GM13977 (cell line): ENCODE data around the gene ADAMTS12.
"Not testable (repeated sequence)": the region's sequence is repeated elsewhere in the genome, so short reads cannot be mapped to it uniquely, and the experiment has no call there.

Experiments
- DNase-seq: peaks from one replicate; pipeline ENCODE4 v3.0.0; 2012; ENCODE audit warnings: low spot score
- in situ Hi-C: fragments of 300-500 bp; cut with MboI; formaldehyde crosslinking; loops from one replicate; pipeline ENCODE4 v1.12.0; 2022; ENCODE audit warnings: low sequenced_read_pairs, low pct_unique_long_range_greater_than_20kb, mixed read lengths, inconsistent platforms; ENCODE audit not compliant: unreplicated experiment
- TF ChIP-seq, protein P1 (sequence below): IDR thresholded peaks from 2 replicates; pipeline ENCODE4 v1.5.1; 2012; ENCODE audit warnings: mild to moderate bottlenecking, control low read depth; ENCODE audit not compliant: insufficient read depth; ENCODE audit errors: extremely low read depth, missing control alignments

The ADAMTS12 gene

GRCh38 chr5:33931136-33931535, 39.3 kb upstream of the ADAMTS12 start:
- in situ Hi-C loops = no loop called here
- DNase-seq = no peak
- TF ChIP-seq, protein P1, sequence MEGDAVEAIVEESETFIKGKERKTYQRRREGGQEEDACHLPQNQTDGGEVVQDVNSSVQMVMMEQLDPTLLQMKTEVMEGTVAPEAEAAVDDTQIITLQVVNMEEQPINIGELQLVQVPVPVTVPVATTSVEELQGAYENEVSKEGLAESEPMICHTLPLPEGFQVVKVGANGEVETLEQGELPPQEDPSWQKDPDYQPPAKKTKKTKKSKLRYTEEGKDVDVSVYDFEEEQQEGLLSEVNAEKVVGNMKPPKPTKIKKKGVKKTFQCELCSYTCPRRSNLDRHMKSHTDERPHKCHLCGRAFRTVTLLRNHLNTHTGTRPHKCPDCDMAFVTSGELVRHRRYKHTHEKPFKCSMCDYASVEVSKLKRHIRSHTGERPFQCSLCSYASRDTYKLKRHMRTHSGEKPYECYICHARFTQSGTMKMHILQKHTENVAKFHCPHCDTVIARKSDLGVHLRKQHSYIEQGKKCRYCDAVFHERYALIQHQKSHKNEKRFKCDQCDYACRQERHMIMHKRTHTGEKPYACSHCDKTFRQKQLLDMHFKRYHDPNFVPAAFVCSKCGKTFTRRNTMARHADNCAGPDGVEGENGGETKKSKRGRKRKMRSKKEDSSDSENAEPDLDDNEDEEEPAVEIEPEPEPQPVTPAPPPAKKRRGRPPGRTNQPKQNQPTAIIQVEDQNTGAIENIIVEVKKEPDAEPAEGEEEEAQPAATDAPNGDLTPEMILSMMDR = no peak

- in situ Hi-C loops = no loop called here
- no peak for DNase-seq
- TF ChIP-seq, protein P1 = no peak
These were observed 38.3 kb upstream of the ADAMTS12 start for GRCh38 chr5:33929925-33930690.

DNA sequence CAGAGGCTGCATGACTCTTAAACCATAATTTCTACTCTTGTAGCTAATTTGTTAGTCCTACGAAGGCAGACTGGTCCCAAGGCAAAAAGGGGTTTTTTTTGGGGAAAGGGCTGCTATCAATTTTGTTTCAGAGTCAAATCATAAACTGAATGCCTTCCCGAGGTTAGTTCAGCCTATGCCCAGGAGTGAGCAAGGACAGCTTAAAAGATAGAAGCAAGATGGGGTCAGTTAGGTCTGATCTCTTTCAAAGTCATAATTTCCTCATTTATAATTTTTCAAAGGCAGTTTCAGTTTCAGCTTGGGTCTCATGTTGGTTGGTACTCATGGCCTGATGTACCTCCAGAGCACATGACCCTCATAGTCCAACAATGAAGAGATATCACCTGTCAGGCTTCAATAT, 36.5 kb upstream of the ADAMTS12 start:
- TF ChIP-seq, protein P1 = no peak
- DNase-seq = no peak
- in situ Hi-C loops = no loop called here

GRCh38 chr5:33927685-33928084, 35.9 kb upstream of the ADAMTS12 start:
- in situ Hi-C loops = no loop called here
- DNase-seq = no peak
- TF ChIP-seq, protein P1 = no peak

GRCh38 chr5:33925278-33925677, 33.5 kb upstream of the ADAMTS12 start:
- TF ChIP-seq, protein P1 = no peak
- DNase-seq = no peak
- in situ Hi-C loops = no loop called here

DNA sequence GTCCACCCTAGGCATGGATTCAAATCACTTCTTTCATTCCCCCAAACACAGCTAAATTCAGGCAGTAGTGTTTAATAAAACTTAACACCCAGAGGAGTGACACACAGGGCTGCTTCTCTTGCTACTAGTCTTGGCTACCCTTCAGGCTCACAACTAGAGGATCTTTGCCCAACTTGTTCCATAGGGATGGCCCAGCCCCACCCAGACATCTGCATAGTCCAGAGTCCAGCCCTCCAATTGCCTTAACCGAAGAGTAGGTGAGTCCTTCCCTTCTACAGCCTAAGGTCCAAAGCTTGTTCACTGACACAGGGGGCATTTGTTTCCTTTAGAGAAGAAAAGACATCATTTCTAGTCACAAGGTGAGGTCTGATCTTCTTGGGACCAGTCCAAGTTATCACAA, 29.2 kb upstream of the ADAMTS12 start:
- DNase-seq = no peak
- in situ Hi-C loops = no loop called here
- TF ChIP-seq, protein P1 = no peak

DNA sequence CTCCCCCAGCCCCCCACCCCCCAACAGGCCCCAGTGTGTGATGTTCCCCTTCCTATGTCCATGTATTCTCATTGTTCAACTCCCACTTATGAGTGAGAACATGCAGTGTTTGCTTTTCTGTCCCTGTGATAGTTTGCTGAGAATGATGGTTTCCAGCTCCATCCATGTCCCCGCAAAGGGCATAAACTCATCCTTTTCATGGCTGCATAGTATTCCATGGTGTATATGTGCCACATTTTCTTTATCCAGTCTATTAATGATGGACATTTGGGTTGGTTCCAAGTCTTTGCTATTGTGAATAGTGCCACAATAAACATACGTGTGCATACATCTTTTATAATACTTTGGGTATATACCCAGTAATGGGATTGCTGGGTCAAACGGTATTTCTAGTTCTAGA, 23.1 kb upstream of the ADAMTS12 start:
- in situ Hi-C loops = not testable (repeated sequence)

DNA sequence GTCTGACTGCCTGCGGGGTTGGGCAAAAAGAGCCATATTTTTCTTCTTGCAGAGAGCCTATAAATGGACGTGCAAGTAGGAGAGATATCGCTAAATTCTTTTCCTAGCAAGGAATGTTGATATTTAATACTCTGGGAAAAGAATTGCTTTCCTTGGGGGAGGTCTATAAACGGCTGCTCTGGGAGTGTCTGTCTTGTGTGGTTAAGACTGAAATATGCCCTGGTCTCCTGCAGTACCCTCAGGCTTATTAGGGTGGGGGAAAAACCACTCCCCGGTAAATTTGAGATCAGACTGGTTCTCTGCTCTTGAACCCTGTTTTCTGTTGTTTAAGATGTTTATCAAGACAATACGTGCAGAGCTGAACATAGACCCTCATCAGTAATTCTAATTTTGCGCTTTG, 14.5 kb upstream of the ADAMTS12 start:
- DNase-seq, in situ Hi-C loops: not testable (repeated sequence)

More for the DNA sequence above, 23.1 kb upstream of the ADAMTS12 start:
- DNase-seq = not testable (repeated sequence)
